H1 (cell line): ENCODE results near the gene KIAA0319L. TPM values are rescaled to one million over a fixed set of nuclear protein-coding genes. Genes with fewer than 3 reads are reported as not detected.

Experiments used
- CTCF ChIA-PET: fragments of 300-600 bp; sonication (Branson Sonifier 250); formaldehyde crosslinking; loops from one replicate; lab custom pipeline; 2021; ENCODE audit not compliant: partially characterized antibody; lab: Charles Lee
- POLR2A ChIA-PET: fragments of 300-600 bp; sonication (Branson Sonifier 250); formaldehyde crosslinking; loops from one replicate; lab custom pipeline; 2021; ENCODE audit warnings: inconsistent platforms; ENCODE audit not compliant: partially characterized antibody; lab: Charles Lee
- DNase-seq, 2 experiments: peaks; one replicate each; pipeline versions ENCODE4 v3.0.0 to v3.0.0-alpha.2; 2010 to 2022; ENCODE audit warnings: low spot score in 2 of 2, low read depth in 1 of 2, mixed read lengths in 1 of 2
- FAIRE-seq: peaks from 2 replicates; lab custom pipeline; 2011; peaks lifted over from hg19 to GRCh38; lab: Jason Lieb, UNC
- H2AFZ ChIP-seq: 2 replicates; pipeline ENCODE4 v1.8.1; 2012; ENCODE audit warnings: low read length, inconsistent platforms
- H2AK5ac ChIP-seq: 2 replicates; pipeline ENCODE4 v1.6.1; 2013; ENCODE audit warnings: low read depth, low read length
- H2BK120ac ChIP-seq: replicated peaks from 2 replicates; pipeline ENCODE3; 2013; ENCODE audit warnings: low read depth, low read length, inconsistent platforms
- H2BK12ac ChIP-seq: 2 replicates; pipeline ENCODE4 v1.6.1; 2013; ENCODE audit warnings: low read depth, low read length
- H2BK15ac ChIP-seq: 2 replicates; pipeline ENCODE4 v1.6.1; 2013; ENCODE audit warnings: low read length
- H2BK20ac ChIP-seq: 2 replicates; pipeline ENCODE4 v1.6.1; 2013; ENCODE audit warnings: low read length
- H2BK5ac ChIP-seq: 2 replicates; pipeline ENCODE4 v1.6.1; 2013; ENCODE audit warnings: low read depth, low read length
- H3K14ac ChIP-seq: 2 replicates; pipeline ENCODE4 v1.6.1; 2013; ENCODE audit warnings: inconsistent platforms; ENCODE audit not compliant: insufficient read length
- H3K18ac ChIP-seq: 2 replicates; pipeline ENCODE4 v1.6.1; 2013; ENCODE audit warnings: low read length; ENCODE audit errors: extremely low read depth
- H3K23ac ChIP-seq: 2 replicates; pipeline ENCODE4 v1.6.1; 2013; ENCODE audit warnings: inconsistent platforms; ENCODE audit not compliant: insufficient read length
- H3K23me2 ChIP-seq: 2 replicates; pipeline ENCODE4 v1.6.1; 2013; ENCODE audit warnings: low read depth, low read length
- H3K27ac ChIP-seq: 2 replicates; pipeline ENCODE4 v1.6.1; 2011; ENCODE audit warnings: low read depth, low read length, inconsistent platforms
- H3K27me3 ChIP-seq, 4 experiments: replicated peaks in 1 of 4; 1 replicate in 1 of 4; 2 replicates in 3 of 4; pipeline versions ENCODE4 v1.6.1 to v1.8.1; 2011 to 2013; ENCODE audit warnings: low read length in 3 of 4, mild to moderate bottlenecking in 3 of 4, inconsistent platforms in 2 of 4, mixed read lengths in 2 of 4, moderate library complexity in 1 of 4; ENCODE audit not compliant: control insufficient read depth in 3 of 4, insufficient read depth in 3 of 4; ENCODE audit errors: extremely low read depth in 1 of 4
- H3K36me3 ChIP-seq, 4 experiments: 2 replicates each; pipeline versions ENCODE4 v1.6.1 to v1.8.1; 2011 to 2013; ENCODE audit warnings: mild to moderate bottlenecking in 4 of 4, low read length in 3 of 4, moderate library complexity in 2 of 4, control low read depth in 1 of 4, inconsistent platforms in 1 of 4; ENCODE audit not compliant: insufficient read depth in 4 of 4, control insufficient read depth in 2 of 4
- H3K4ac ChIP-seq: replicated peaks from 2 replicates; pipeline ENCODE3; 2013; ENCODE audit warnings: low read length, low read depth, mixed read lengths, inconsistent platforms; ENCODE audit not compliant: insufficient read length
- H3K4me1 ChIP-seq, 4 experiments: replicated peaks in 1 of 4; 1 replicate in 1 of 4; 2 replicates in 3 of 4; pipeline versions ENCODE4 v1.6.1 to v1.8.1; 2011 to 2013; ENCODE audit warnings: low read length in 3 of 4, inconsistent platforms in 2 of 4, mixed read lengths in 1 of 4; ENCODE audit not compliant: insufficient read depth in 4 of 4, control insufficient read depth in 3 of 4
- H3K4me2 ChIP-seq, 2 experiments: 2 replicates each; pipeline versions ENCODE4 v1.6.1 to v1.8.1; 2011 to 2013; ENCODE audit warnings: low read depth in 2 of 2, low read length in 2 of 2, control low read depth in 1 of 2, inconsistent platforms in 1 of 2, mild to moderate bottlenecking in 1 of 2; ENCODE audit not compliant: insufficient read depth in 1 of 2
- H3K4me3 ChIP-seq, 4 experiments: fragments of 200-600, 300-600 bp in 1 of 4; sonication (generic), shearing (Covaris generic), sonication (Bioruptor Twin) in 1 of 4; 2 replicates each; pipeline versions ENCODE4 v1.5.1 to v1.8.1; 2011 to 2016; ENCODE audit warnings: low read length in 4 of 4, low read depth in 3 of 4, control low read depth in 2 of 4, inconsistent platforms in 2 of 4, mild to moderate bottlenecking in 2 of 4, mixed read lengths in 1 of 4, moderate library complexity in 1 of 4; ENCODE audit not compliant: insufficient read depth in 2 of 4; ENCODE audit errors: extremely low read depth in 1 of 4
- H3K56ac ChIP-seq: replicated peaks from 2 replicates; pipeline ENCODE3; 2013; ENCODE audit warnings: low read depth, mild to moderate bottlenecking, mixed read lengths, low read length, inconsistent platforms; ENCODE audit not compliant: insufficient read length
- H3K79me1 ChIP-seq: 2 replicates; pipeline ENCODE4 v1.6.1; 2013; ENCODE audit warnings: low read depth, low read length, control low read depth
- H3K79me2 ChIP-seq, 2 experiments: 2 replicates each; pipeline versions ENCODE4 v1.6.1 to v1.8.1; 2012 to 2013; ENCODE audit warnings: low read length in 2 of 2, mild to moderate bottlenecking in 2 of 2, inconsistent platforms in 1 of 2; ENCODE audit not compliant: insufficient read depth in 2 of 2, control insufficient read depth in 1 of 2
- H3K9ac ChIP-seq, 4 experiments: replicated peaks in 1 of 4; 1 replicate in 1 of 4; 2 replicates in 3 of 4; pipeline versions ENCODE4 v1.6.1 to v1.8.1; 2011 to 2013; ENCODE audit warnings: low read depth in 3 of 4, low read length in 3 of 4, control low read depth in 2 of 4, mild to moderate bottlenecking in 2 of 4, moderate library complexity in 2 of 4, inconsistent platforms in 1 of 4; ENCODE audit errors: extremely low read depth in 1 of 4
- H3K9me3 ChIP-seq, 2 experiments: 2 replicates each; pipeline versions ENCODE4 v1.6.1 to v1.8.1; 2012 to 2013; ENCODE audit warnings: mild to moderate bottlenecking in 2 of 2, moderate library complexity in 2 of 2, control low read depth in 1 of 2, inconsistent platforms in 1 of 2, low read depth in 1 of 2, low read length in 1 of 2, mixed read lengths in 1 of 2; ENCODE audit not compliant: insufficient read depth in 2 of 2
- H4K20me1 ChIP-seq, 2 experiments: replicated peaks in 1 of 2; 2 replicates each; pipeline versions ENCODE3 to v1.8.1; 2011 to 2013; ENCODE audit warnings: inconsistent platforms in 2 of 2, low read length in 2 of 2, mild to moderate bottlenecking in 1 of 2; ENCODE audit not compliant: insufficient read depth in 2 of 2, control insufficient read depth in 1 of 2
- H4K5ac ChIP-seq: 2 replicates; pipeline ENCODE4 v1.6.1; 2013; ENCODE audit warnings: low read length, low read depth, mixed read lengths, inconsistent platforms; ENCODE audit not compliant: insufficient read length
- H4K8ac ChIP-seq: 2 replicates; pipeline ENCODE4 v1.8.0; 2013; ENCODE audit warnings: mild to moderate bottlenecking, moderate library complexity, low read length, inconsistent platforms; ENCODE audit not compliant: insufficient read depth; ENCODE audit errors: extremely low read depth
- H4K91ac ChIP-seq: replicated peaks from 2 replicates; pipeline ENCODE3; 2013; ENCODE audit warnings: low read length, mixed read lengths, inconsistent platforms; ENCODE audit not compliant: insufficient read length
- BCL11A ChIP-seq, 2 experiments: IDR thresholded peaks; one replicate each; pipeline ENCODE4 v1.6.1; 2011; ENCODE audit warnings: low read depth in 2 of 2, low read length in 2 of 2, mild to moderate bottlenecking in 2 of 2
- CBX8 ChIP-seq: fragments of 300-800, 300-1000 bp; sonication (generic); IDR thresholded peaks from 2 replicates; pipeline ENCODE4 v1.7.1; 2016; ENCODE audit warnings: low read depth, low read length, borderline replicate concordance
- CREB1 ChIP-seq: IDR thresholded peaks from 2 replicates; pipeline ENCODE4 v1.6.1; 2012; ENCODE audit warnings: inconsistent platforms
- EZH2 ChIP-seq: fragments of 200-600 bp; sonication (generic); IDR thresholded peaks from 2 replicates; pipeline ENCODE4 v1.7.1; 2012; ENCODE audit warnings: low read depth, mild to moderate bottlenecking, moderate library complexity, low read length, inconsistent platforms; ENCODE audit not compliant: severe bottlenecking
- PHF8 ChIP-seq: fragments of 200-600 bp; sonication (generic); conservative IDR thresholded peaks from 2 replicates; pipeline ENCODE4 v1.7.1; 2012; ENCODE audit warnings: low read depth, mild to moderate bottlenecking, inconsistent platforms, low read length, moderate library complexity
- POLR2AphosphoS5 ChIP-seq: IDR thresholded peaks from 2 replicates; pipeline ENCODE4 v1.6.1; 2011; ENCODE audit warnings: low read depth, low read length
- SAP30 ChIP-seq: fragments of 300-600 bp; sonication (generic); IDR thresholded peaks from 2 replicates; pipeline ENCODE4 v1.7.1; 2012; ENCODE audit warnings: low read length, moderate library complexity, mild to moderate bottlenecking, inconsistent platforms; ENCODE audit not compliant: insufficient read depth, insufficient replicate concordance
- SRF ChIP-seq: IDR thresholded peaks from 2 replicates; pipeline ENCODE4 v1.6.1; 2011; ENCODE audit warnings: mild to moderate bottlenecking, low read depth, low read length, moderate library complexity
- TAF1 ChIP-seq: IDR thresholded peaks from 2 replicates; pipeline ENCODE4 v1.6.1; 2011; ENCODE audit warnings: mild to moderate bottlenecking, low read depth, low read length
- WGBS, 2 experiments: shearing (Covaris generic) in 1 of 2; methylation state at CpG; one replicate each; pipeline versions ENCODE4 v1.1.6 to v1.1.7; 2013 to 2015; ENCODE audit warnings: low lambda C conversion rate in 2 of 2, mixed read lengths in 2 of 2, inconsistent platforms in 1 of 2, low coverage in 1 of 2, missing lambda C conversion rate in 1 of 2; ENCODE audit not compliant: insufficient replicate concordance in 2 of 2, insufficient coverage in 1 of 2, insufficient read length in 1 of 2; ENCODE audit errors: extremely low coverage in 1 of 2, missing lambda C conversion rate in 1 of 2; 5-methylcytosine and 5-hydroxymethylcytosine counted together
- polyA plus RNA-seq, 7 experiments: library from polyadenylated mRNA; depleted of rRNA in 3 of 7; stranded (reverse) in 5 of 7; unstranded in 2 of 7; fragments of >200 nt in 5 of 7; fragments of 200-250 nt in 2 of 7; gene quantifications; 1 replicate in 5 of 7; 2 replicates in 1 of 7; 4 replicates in 1 of 7; pipeline versions ENCODE4 v1.2.1 to v1.2.3, GENCODE V29; 2011 to 2013; ENCODE audit warnings: missing spikeins in 2 of 7, mixed read lengths in 2 of 7
- total RNA-seq: library from RNA; stranded (reverse); fragmentation: NEBNext Ultra II Directional; extraction: Animal tissue kit (Norgen Biotek cat#: 25700); gene quantifications from 2 replicates; pipeline ENCODE4 v1.2.1, GENCODE V29; 2021

Gene KIAA0319L
- total and polyA plus RNA-seq, 2 of the 8 experiments (the other 6 are each of a cell fraction or from before 2014, with no cell fraction given), result 40.1 to 55.7 TPM

DNA sequence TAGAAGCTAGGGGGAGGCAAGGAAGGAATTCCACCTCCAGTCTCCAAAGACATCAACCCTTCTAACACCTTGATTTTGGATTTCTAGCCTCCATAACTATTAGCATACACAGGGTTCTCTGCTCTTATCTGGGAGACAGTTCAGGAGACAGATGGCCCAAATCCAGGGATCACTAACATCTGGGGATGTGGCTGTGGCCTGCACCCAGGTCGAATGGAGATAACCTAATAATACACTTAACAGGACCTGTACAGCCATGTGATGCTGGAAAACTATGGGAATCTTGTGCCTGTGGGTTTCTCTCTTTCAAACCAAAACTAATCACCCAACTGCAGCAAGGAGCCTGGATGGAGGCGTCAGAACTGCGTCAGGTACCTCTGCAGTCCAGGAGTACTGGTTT is 47.6 kb downstream of the KIAA0319L start:
- Histone ChIP-seq H2BK15ac (no peak overlapping the region), H2BK120ac (no peak overlapping the region), H4K20me1 (peaks cover 0 to 3% of the 10 kb centered on the region in 2 experiments), H2AK5ac (no peak overlapping the region), H3K4me1 (no peaks in the 10 kb centered on the region), H3K79me1 (peaks cover 2% of the 10 kb centered on the region; the same call in 1 of the 2 replicates), H4K91ac (no peak overlapping the region), H3K4ac (no peak overlapping the region), H3K4me2 (no peak overlapping the region), H3K27ac (no peak overlapping the region), H3K14ac (no peak overlapping the region), H3K9ac (no peak overlapping the region), H3K9me3 (no peaks in the 10 kb centered on the region), H3K18ac (no peak overlapping the region), H2BK20ac (no peak overlapping the region), H3K23ac (no peak overlapping the region), H2AFZ (no peak overlapping the region), H3K79me2 (peaks cover 0 to 41% of the 10 kb centered on the region in 2 experiments; a peak in 2 of 4 replicates), H2BK12ac (no peak overlapping the region), H4K5ac (no peak overlapping the region), H3K23me2 (no peaks in the 10 kb centered on the region), H4K8ac (no peak overlapping the region), H3K56ac (no peak overlapping the region), H3K36me3 (peaks cover 3 to 15% (median 3%) of the 10 kb centered on the region in 4 experiments; a peak in 6 of 8 replicates), H3K27me3 (no peaks in the 10 kb centered on the region), H3K4me3 (no peak overlapping the region), H2BK5ac (no peak overlapping the region)
- ChIA-PET POLR2A (interaction anchor here (0.6 kb wide), 1 partner anchor 235 kb away, joined by 3 read pairs; no protein-coding TSS in a partner anchor), CTCF (interaction anchor here (0.6 to 0.8 kb wide), 2 partner anchors 22 to 25 kb away, joined by 3 to 4 read pairs; no protein-coding TSS in a partner anchor)
- FAIRE-seq (no peak), DNase-seq (no peak)
- no peak for TF ChIP-seq SAP30
- TF ChIP-seq CREB1, result no peak
- no peak for TF ChIP-seq SRF
- no peak for TF ChIP-seq BCL11A (IDR thresholded peaks at IDR 0.05; ENCODE audit: low read depth in 2 of 2, low read length in 2 of 2)
- no peak for TF ChIP-seq CBX8
- no peak for TF ChIP-seq EZH2
- no peak for TF ChIP-seq TAF1
- no peak for TF ChIP-seq PHF8
- no peak for TF ChIP-seq POLR2AphosphoS5
- WGBS, 2 experiments, result 86% methylated on average over 3 of the region's 3 CpGs; no CpG with 5 or more reads in 1 of the 2 experiments
